ENCODE data around the gene MEX3D. TPM values are rescaled to one million over a fixed set of nuclear protein-coding genes. Genes with fewer than 3 reads are reported as not detected.
A peak's percentile ranks its signal among the peaks of the same experiment; 100 is the strongest.

MEX3D gene
- total RNA-seq, 1 experiment from 2014 or later = 70.4 TPM

- Mint-ChIP-seq H3K9me3 (no peaks in the 10 kb centered on the region), H3K27ac (peak overlapping the region; percentile 96 to 98 (median 98); a peak in 5 of 7 replicates), H3K4me3 (peak overlapping the region; percentile 78 to 91), H3K4me1 (peaks cover 13 to 19% of the 10 kb centered on the region in 2 experiments), H3K36me3 (ENCODE audit: insufficient read depth in 1 of 3, low read depth in 3 of 3) (peaks cover 10 to 27% (median 23%) of the 10 kb centered on the region in 3 experiments), H3K27me3 (ENCODE audit: low read depth) (no peaks in the 10 kb centered on the region; the same call in 1 of the 2 replicates)
- H3K23me2 ChIP-seq (ENCODE audit: insufficient read length, low read depth, low read length, poor library complexity, severe bottlenecking) = peaks cover 9% of the 10 kb centered on the region
- H2BK120ac ChIP-seq (ENCODE audit: low read depth, low read length, poor library complexity, severe bottlenecking) = no peak overlapping the region
- H2BK12ac ChIP-seq (ENCODE audit: insufficient read length, low read depth, low read length) = no peak overlapping the region
- H3K56ac ChIP-seq (ENCODE audit: insufficient read length, low read depth, low read length) = no peak overlapping the region
- H3K79me2 ChIP-seq (ENCODE audit: insufficient read depth, low read length) = peaks cover 16% of the 10 kb centered on the region; the same call in 1 of the 2 replicates
- no peak overlapping the region for H4K91ac ChIP-seq (ENCODE audit: insufficient read length, low read depth, low read length)
- H3K9ac ChIP-seq (ENCODE audit: extremely low read depth, insufficient read length, low read length) = no peak overlapping the region
- no peak overlapping the region for H3K27ac ChIP-seq (ENCODE audit: insufficient read length, low read depth, low read length)
- no peak overlapping the region for H2BK15ac ChIP-seq (ENCODE audit: low read depth, low read length)
- H3K27me3 ChIP-seq (ENCODE audit: insufficient read depth, low read length) = no peaks in the 10 kb centered on the region
- no peaks in the 10 kb centered on the region for H3K9me3 ChIP-seq (ENCODE audit: control insufficient read depth, low read depth, low read length)
- H4K8ac ChIP-seq (replicated peaks; ENCODE audit: insufficient read length, low read depth, low read length) = no peak overlapping the region
- no peak overlapping the region for H3K23ac ChIP-seq (ENCODE audit: insufficient read length, low read depth, low read length)
- no CpG with 5 or more reads among the region's 16 CpGs for WGBS (ENCODE audit: extremely low coverage, insufficient read length, low lambda C conversion rate)
- H2AK5ac ChIP-seq (ENCODE audit: insufficient read length, low read length) = no peak overlapping the region
- no peak for DNase-seq
- no peak overlapping the region for H2AFZ ChIP-seq (ENCODE audit: low read length)
- no peak overlapping the region for H4K5ac ChIP-seq (ENCODE audit: insufficient read length, low read depth, low read length)
- H4K20me1 ChIP-seq (ENCODE audit: control insufficient read depth, insufficient read depth, insufficient read length) = no peaks in the 10 kb centered on the region
- H3K4ac ChIP-seq (ENCODE audit: low read depth, low read length) = no peak overlapping the region
- H3K4me2 ChIP-seq (ENCODE audit: insufficient read depth, insufficient read length, low read length) = peak overlapping the region; percentile 46
- H3K18ac ChIP-seq (ENCODE audit: insufficient read length, low read depth, low read length) = no peak overlapping the region
- no peak overlapping the region for H3T11ph ChIP-seq (ENCODE audit: low read length)
- TF ChIP-seq CTCF (conservative IDR thresholded peaks at IDR 0.05) = no peak
- H2BK5ac ChIP-seq (ENCODE audit: insufficient read length, low read length) = no peak overlapping the region
- no peak overlapping the region for H3K14ac ChIP-seq (ENCODE audit: insufficient read depth, low read length)
- peaks cover 4% of the 10 kb centered on the region for H3K79me1 ChIP-seq (ENCODE audit: insufficient read depth, low read depth, low read length, poor library complexity, severe bottlenecking)
- H3K4me1 ChIP-seq (ENCODE audit: insufficient read depth, low read length) = no peaks in the 10 kb centered on the region
- no peak overlapping the region for H2BK20ac ChIP-seq (ENCODE audit: low read depth, low read length, poor library complexity, severe bottlenecking)
Measured at GRCh38 chr19:1606138-1606651, 38.1 kb upstream of the MEX3D start.
